HepG2 (cell line): ENCODE measurements around the gene MYL4. TPM values are rescaled to one million over a fixed set of nuclear protein-coding genes. Genes with fewer than 3 reads are reported as not detected.

ENCODE experiments used
- ATAC-seq: fragments of 200-7000 bp; cut with Tn5 transposase; 3 replicates; pipeline ENCODE4 v1.9.1; 2020; ENCODE audit warnings: mild to moderate bottlenecking, moderate library complexity
- BruUV-seq: library from RNA; stranded (reverse); fragments of 400-500 nt; replicated peaks from 2 replicates; lab custom pipeline; 2021; lab: Mats Ljungman, UMichigan
- CTCF ChIA-PET: fragments of 300-600 bp; formaldehyde crosslinking; extraction: SDS; loops from one replicate; lab custom pipeline; 2021; ENCODE audit warnings: low total read pairs, inconsistent platforms, low intra/inter-chr PET ratio; lab: Yijun Ruan, JAX
- POLR2A ChIA-PET: fragments of 350-600 bp; sonication (Branson Sonifier 250); formaldehyde crosslinking; loops from one replicate; lab custom pipeline; 2020; ENCODE audit warnings: antibody characterized with exemption, inconsistent platforms; lab: Yijun Ruan, JAX
- DNase-seq: peaks from one replicate; pipeline ENCODE4 v3.0.0-alpha.2; 2015; ENCODE audit warnings: low spot score
- FAIRE-seq: peaks from 3 replicates; lab custom pipeline; 2011; peaks lifted over from hg19 to GRCh38; lab: Jason Lieb, UNC
- H2AFZ ChIP-seq: one replicate; pipeline ENCODE4 v1.6.1; 2011; ENCODE audit warnings: low read length, inconsistent platforms
- H3K27ac ChIP-seq: fragments of 300-600 bp; 3 replicates; pipeline ENCODE4 v1.8.0; 2011; ENCODE audit warnings: mixed run types, mild to moderate bottlenecking, mixed read lengths, low read length, inconsistent platforms; ENCODE audit not compliant: insufficient read depth; ENCODE audit errors: extremely low read length
- H3K27me3 ChIP-seq, 2 experiments: fragments of 200-600 bp in 1 of 2; 2 replicates in 1 of 2; 3 replicates in 1 of 2; pipeline versions ENCODE4 v1.6.0 to v1.8.0; 2011; ENCODE audit warnings: low read length in 2 of 2, mild to moderate bottlenecking in 2 of 2, moderate library complexity in 2 of 2, inconsistent platforms in 1 of 2; ENCODE audit not compliant: insufficient read depth in 2 of 2, control insufficient read depth in 1 of 2
- H3K36me3 ChIP-seq, 2 experiments: fragments of 200-600 bp in 1 of 2; replicated peaks in 1 of 2; 2 replicates in 1 of 2; 3 replicates in 1 of 2; pipeline versions ENCODE4 v1.5.1 to v1.8.0; 2011; ENCODE audit warnings: low read length in 2 of 2, inconsistent platforms in 1 of 2; ENCODE audit not compliant: insufficient read depth in 2 of 2, control insufficient read depth in 1 of 2
- H3K4me1 ChIP-seq: 2 replicates; pipeline ENCODE4 v1.5.1; 2012; ENCODE audit warnings: low read length, inconsistent platforms; ENCODE audit not compliant: insufficient read depth
- H3K4me2 ChIP-seq: 2 replicates; pipeline ENCODE4 v1.6.0; 2011; ENCODE audit warnings: low read depth, low read length, inconsistent platforms
- H3K4me3 ChIP-seq, 3 experiments: fragments of 200-600 bp in 1 of 3; sonication (generic), shearing (Covaris generic) in 1 of 3; replicated peaks in 1 of 3; 2 replicates each; pipeline ENCODE4 v1.5.1; 2011 to 2016; ENCODE audit warnings: low read length in 3 of 3, inconsistent platforms in 2 of 3, low read depth in 2 of 3, mild to moderate bottlenecking in 2 of 3, control low read depth in 1 of 3, mixed read lengths in 1 of 3; ENCODE audit not compliant: insufficient read depth in 1 of 3
- H3K79me2 ChIP-seq: one replicate; pipeline ENCODE4 v1.6.1; 2011; ENCODE audit warnings: low read length, inconsistent platforms; ENCODE audit not compliant: insufficient read depth
- H3K9ac ChIP-seq: 2 replicates; pipeline ENCODE4 v1.6.0; 2011; ENCODE audit warnings: mild to moderate bottlenecking, low read depth, low read length, inconsistent platforms; ENCODE audit not compliant: insufficient read depth
- H3K9me3 ChIP-seq: 2 replicates; pipeline ENCODE4 v1.5.1; 2012; ENCODE audit warnings: mild to moderate bottlenecking, low read length
- H4K20me1 ChIP-seq: 2 replicates; pipeline ENCODE4 v1.6.0; 2011; ENCODE audit warnings: inconsistent platforms, mild to moderate bottlenecking, low read length, moderate library complexity; ENCODE audit not compliant: insufficient read depth
- FOXK2 ChIP-seq: fragments of 450-650 bp; IDR thresholded peaks from 2 replicates; pipeline ENCODE4 v1.6.1; 2016
- KMT2A ChIP-seq: sonication (generic); formaldehyde crosslinking; IDR thresholded peaks from 2 replicates; pipeline ENCODE4 v1.4.0; 2020; ENCODE audit warnings: missing genetic modification reagents
- KMT2B ChIP-seq: IDR thresholded peaks from 2 replicates; pipeline ENCODE4 v1.6.1; 2016; ENCODE audit warnings: missing genetic modification reagents, missing compliant biosample characterization
- NFATC3 ChIP-seq: sonication (generic); formaldehyde crosslinking; IDR thresholded peaks from 2 replicates; pipeline ENCODE4 v1.5.1; 2020; ENCODE audit warnings: mild to moderate bottlenecking, missing genetic modification reagents
- PAX8 ChIP-seq: sonication (generic); formaldehyde crosslinking; IDR thresholded peaks from 2 replicates; pipeline ENCODE4 v1.8.0; 2022; ENCODE audit warnings: mild to moderate bottlenecking, missing genetic modification reagents, borderline replicate concordance
- POLR2A ChIP-seq, 2 experiments: IDR thresholded peaks; 2 replicates each; pipeline ENCODE4 v1.6.1; 2011; ENCODE audit warnings: low read depth in 2 of 2, low read length in 2 of 2, mild to moderate bottlenecking in 1 of 2, moderate library complexity in 1 of 2; ENCODE audit not compliant: insufficient read depth in 1 of 2
- RFXAP ChIP-seq: sonication (generic); formaldehyde crosslinking; IDR thresholded peaks from 2 replicates; pipeline ENCODE4 v1.4.0; 2020; ENCODE audit warnings: missing genetic modification reagents, borderline replicate concordance
- TCF7 ChIP-seq: sonication (generic); IDR thresholded peaks from 2 replicates; pipeline ENCODE4 v1.6.1; 2016; ENCODE audit warnings: antibody characterized with exemption, low read depth
- TMF1 ChIP-seq: sonication (generic); formaldehyde crosslinking; IDR thresholded peaks from 2 replicates; pipeline ENCODE4 v1.8.1; 2022; ENCODE audit warnings: low read depth, missing genetic modification reagents
- ZNF260 ChIP-seq: sonication (generic); formaldehyde crosslinking; IDR thresholded peaks from 2 replicates; pipeline ENCODE4 v1.4.0; 2020; ENCODE audit warnings: missing genetic modification reagents, low read depth, mild to moderate bottlenecking, borderline replicate concordance
- ZNF317 ChIP-seq: sonication (generic); formaldehyde crosslinking; IDR thresholded peaks from 2 replicates; pipeline ENCODE4 v1.5.0; 2020; ENCODE audit warnings: mild to moderate bottlenecking, missing genetic modification reagents
- ZNF607 ChIP-seq: sonication (generic); formaldehyde crosslinking; IDR thresholded peaks from 2 replicates; pipeline ENCODE4 v1.5.1; 2020; ENCODE audit warnings: missing genetic modification reagents, mild to moderate bottlenecking, borderline replicate concordance
- WGBS: methylation state at CpG from one replicate; pipeline ENCODE4 v1.1.6; 2017; ENCODE audit warnings: low lambda C conversion rate; 5-methylcytosine and 5-hydroxymethylcytosine counted together
- in situ Hi-C: cut with HindIII; loops from 2 replicates; pipeline ENCODE4 v1.10.0; 2017; ENCODE audit warnings: low pct_unique_long_range_greater_than_20kb; ENCODE audit not compliant: extremely low pct_ligation_motif_present
- intact Hi-C: fragments of 100-400 bp; cut with micrococcal nuclease; formaldehyde crosslinking; loops from one replicate; pipeline ENCODE4 v1.10.0; 2022; ENCODE audit not compliant: unreplicated experiment
- polyA plus RNA-seq, 8 experiments: library from polyadenylated mRNA; depleted of rRNA in 3 of 8; stranded (reverse) in 7 of 8; unstranded in 1 of 8; fragments of >200 nt; fragmentation: Illumina TruSeq in 4 of 8; extraction: Trizol in 4 of 8; gene quantifications; 2 replicates each; pipeline versions ENCODE4 v1.2.1 to v1.2.3, GENCODE V29; 2011 to 2016; ENCODE audit warnings: low read depth in 4 of 8, missing spikeins in 1 of 8, mixed read lengths in 1 of 8; ENCODE audit not compliant: insufficient read depth in 1 of 8
- total RNA-seq, 5 experiments: library from RNA; depleted of rRNA; stranded (reverse); fragments of >200 nt; fragmentation: Illumina TruSeq; extraction: Trizol; gene quantifications; 2 replicates each; pipeline ENCODE4 v1.2.3, GENCODE V29; 2016; ENCODE audit warnings: low read depth in 1 of 5
- TF ChIP-seq, protein P1 (sequence below): sonication (generic); formaldehyde crosslinking; IDR thresholded peaks from 2 replicates; pipeline ENCODE4 v1.4.0; 2020; ENCODE audit warnings: missing genetic modification reagents
- TF ChIP-seq, protein P2 (sequence below): fragments of 450-650 bp; IDR thresholded peaks from 2 replicates; pipeline ENCODE4 v1.6.1; 2017; ENCODE audit warnings: mild to moderate bottlenecking
- TF ChIP-seq, protein P3 (sequence below): sonication (generic); formaldehyde crosslinking; IDR thresholded peaks from 2 replicates; pipeline ENCODE4 v1.8.1; 2023; ENCODE audit warnings: missing genetic modification reagents, inconsistent platforms, borderline replicate concordance

MYL4 gene
- total and polyA plus RNA-seq, 2 of the 13 experiments (the other 11 are each of a cell fraction or from before 2014, with no cell fraction given) = not detected

DNA sequence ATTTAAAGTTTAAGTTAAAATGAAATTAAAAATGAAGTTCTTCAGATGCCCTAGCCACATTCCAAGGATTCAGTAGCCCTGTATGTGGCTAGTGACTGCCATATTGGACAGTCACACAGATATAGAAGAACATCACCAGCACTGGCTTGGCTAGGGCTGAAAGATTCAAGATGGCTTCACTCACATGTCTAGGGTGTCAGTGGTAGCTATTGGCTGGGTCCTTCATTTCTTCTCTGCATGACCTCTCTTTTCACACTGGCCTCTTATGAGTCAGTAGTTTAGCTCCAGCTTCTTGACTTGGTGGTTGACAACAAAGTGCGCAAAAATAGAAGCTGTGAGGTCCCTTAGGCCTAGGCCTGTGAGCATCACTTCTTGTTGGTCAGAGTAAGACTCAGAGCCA, 18.4 kb upstream of the MYL4 start:
- Histone ChIP-seq H4K20me1 (peaks cover 18% of the 10 kb centered on the region), H3K9me3 (no peaks in the 10 kb centered on the region), H3K9ac (no peak overlapping the region), H3K4me3 (no peak overlapping the region), H3K79me2 (peaks cover 32% of the 10 kb centered on the region), H3K27me3 (peaks cover 0 to 7% of the 10 kb centered on the region in 2 experiments; a peak in 1 of 5 replicates), H3K4me2 (no peak overlapping the region), H2AFZ (no peak overlapping the region), H3K36me3 (peaks cover 0 to under 1% of the 10 kb centered on the region in 2 experiments; a peak in 1 of 5 replicates), H3K27ac (no peak overlapping the region), H3K4me1 (peaks cover 47% of the 10 kb centered on the region)
- no peak for DNase-seq
- 96% methylated on average over 1 of the region's 1 CpG for WGBS
- no TSS peak for BruUV-seq
- TF ChIP-seq TMF1 = no peak
- TF ChIP-seq ZNF260 (CRISPR knock-in tag) = no peak
- no peak for TF ChIP-seq KMT2B (CRISPR knock-in tag)
- TF ChIP-seq ZNF607 (CRISPR knock-in tag) = no peak
- TF ChIP-seq NFATC3 (CRISPR knock-in tag) = no peak
- no peak for TF ChIP-seq TCF7
- no peak for TF ChIP-seq FOXK2
- TF ChIP-seq ZNF317 (CRISPR knock-in tag) = no peak
- TF ChIP-seq POLR2A (IDR thresholded peaks at IDR 0.05; ENCODE audit: insufficient read depth in 1 of 2, low read depth in 2 of 2, low read length in 2 of 2) = no peak
- TF ChIP-seq, protein P1, sequence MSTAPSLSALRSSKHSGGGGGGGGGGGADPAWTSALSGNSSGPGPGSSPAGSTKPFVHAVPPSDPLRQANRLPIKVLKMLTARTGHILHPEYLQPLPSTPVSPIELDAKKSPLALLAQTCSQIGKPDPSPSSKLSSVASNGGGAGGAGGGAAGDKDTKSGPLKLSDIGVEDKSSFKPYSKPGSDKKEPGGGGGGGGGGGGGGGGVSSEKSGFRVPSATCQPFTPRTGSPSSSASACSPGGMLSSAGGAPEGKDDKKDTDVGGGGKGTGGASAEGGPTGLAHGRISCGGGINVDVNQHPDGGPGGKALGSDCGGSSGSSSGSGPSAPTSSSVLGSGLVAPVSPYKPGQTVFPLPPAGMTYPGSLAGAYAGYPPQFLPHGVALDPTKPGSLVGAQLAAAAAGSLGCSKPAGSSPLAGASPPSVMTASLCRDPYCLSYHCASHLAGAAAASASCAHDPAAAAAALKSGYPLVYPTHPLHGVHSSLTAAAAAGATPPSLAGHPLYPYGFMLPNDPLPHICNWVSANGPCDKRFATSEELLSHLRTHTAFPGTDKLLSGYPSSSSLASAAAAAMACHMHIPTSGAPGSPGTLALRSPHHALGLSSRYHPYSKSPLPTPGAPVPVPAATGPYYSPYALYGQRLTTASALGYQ (CRISPR knock-in tag) = no peak
- TF ChIP-seq, protein P2, sequence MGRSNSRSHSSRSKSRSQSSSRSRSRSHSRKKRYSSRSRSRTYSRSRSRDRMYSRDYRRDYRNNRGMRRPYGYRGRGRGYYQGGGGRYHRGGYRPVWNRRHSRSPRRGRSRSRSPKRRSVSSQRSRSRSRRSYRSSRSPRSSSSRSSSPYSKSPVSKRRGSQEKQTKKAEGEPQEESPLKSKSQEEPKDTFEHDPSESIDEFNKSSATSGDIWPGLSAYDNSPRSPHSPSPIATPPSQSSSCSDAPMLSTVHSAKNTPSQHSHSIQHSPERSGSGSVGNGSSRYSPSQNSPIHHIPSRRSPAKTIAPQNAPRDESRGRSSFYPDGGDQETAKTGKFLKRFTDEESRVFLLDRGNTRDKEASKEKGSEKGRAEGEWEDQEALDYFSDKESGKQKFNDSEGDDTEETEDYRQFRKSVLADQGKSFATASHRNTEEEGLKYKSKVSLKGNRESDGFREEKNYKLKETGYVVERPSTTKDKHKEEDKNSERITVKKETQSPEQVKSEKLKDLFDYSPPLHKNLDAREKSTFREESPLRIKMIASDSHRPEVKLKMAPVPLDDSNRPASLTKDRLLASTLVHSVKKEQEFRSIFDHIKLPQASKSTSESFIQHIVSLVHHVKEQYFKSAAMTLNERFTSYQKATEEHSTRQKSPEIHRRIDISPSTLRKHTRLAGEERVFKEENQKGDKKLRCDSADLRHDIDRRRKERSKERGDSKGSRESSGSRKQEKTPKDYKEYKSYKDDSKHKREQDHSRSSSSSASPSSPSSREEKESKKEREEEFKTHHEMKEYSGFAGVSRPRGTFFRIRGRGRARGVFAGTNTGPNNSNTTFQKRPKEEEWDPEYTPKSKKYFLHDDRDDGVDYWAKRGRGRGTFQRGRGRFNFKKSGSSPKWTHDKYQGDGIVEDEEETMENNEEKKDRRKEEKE = no peak
- TF ChIP-seq, protein P3, sequence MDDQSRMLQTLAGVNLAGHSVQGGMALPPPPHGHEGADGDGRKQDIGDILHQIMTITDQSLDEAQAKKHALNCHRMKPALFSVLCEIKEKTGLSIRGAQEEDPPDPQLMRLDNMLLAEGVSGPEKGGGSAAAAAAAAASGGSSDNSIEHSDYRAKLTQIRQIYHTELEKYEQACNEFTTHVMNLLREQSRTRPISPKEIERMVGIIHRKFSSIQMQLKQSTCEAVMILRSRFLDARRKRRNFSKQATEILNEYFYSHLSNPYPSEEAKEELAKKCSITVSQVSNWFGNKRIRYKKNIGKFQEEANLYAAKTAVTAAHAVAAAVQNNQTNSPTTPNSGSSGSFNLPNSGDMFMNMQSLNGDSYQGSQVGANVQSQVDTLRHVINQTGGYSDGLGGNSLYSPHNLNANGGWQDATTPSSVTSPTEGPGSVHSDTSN (CRISPR knock-in tag) = no peak
- TF ChIP-seq RFXAP (CRISPR knock-in tag) = no peak
- TF ChIP-seq KMT2A = no peak
- no peak for TF ChIP-seq PAX8 (CRISPR knock-in tag)
- in situ Hi-C loops (no loop called here), intact Hi-C loops (no loop called here)
- ChIA-PET POLR2A (interaction anchor here (1.4 kb wide), 1 partner anchor 16 kb away, joined by 5 read pairs; no protein-coding TSS in a partner anchor), CTCF (no interaction called here)
- no peak for ATAC-seq
- FAIRE-seq = no peak
